CD4-positive, alpha-beta T cell treated with Interleukin-6 at 100 ng/mL for 8 hours (primary cell): ENCODE data around the gene IGLON5.

Experiments used
- DNase-seq: peaks from one replicate; pipeline ENCODE4 v3.0.0-alpha.2; 2020; ENCODE audit warnings: mixed read lengths, low spot score

Gene IGLON5

DNA sequence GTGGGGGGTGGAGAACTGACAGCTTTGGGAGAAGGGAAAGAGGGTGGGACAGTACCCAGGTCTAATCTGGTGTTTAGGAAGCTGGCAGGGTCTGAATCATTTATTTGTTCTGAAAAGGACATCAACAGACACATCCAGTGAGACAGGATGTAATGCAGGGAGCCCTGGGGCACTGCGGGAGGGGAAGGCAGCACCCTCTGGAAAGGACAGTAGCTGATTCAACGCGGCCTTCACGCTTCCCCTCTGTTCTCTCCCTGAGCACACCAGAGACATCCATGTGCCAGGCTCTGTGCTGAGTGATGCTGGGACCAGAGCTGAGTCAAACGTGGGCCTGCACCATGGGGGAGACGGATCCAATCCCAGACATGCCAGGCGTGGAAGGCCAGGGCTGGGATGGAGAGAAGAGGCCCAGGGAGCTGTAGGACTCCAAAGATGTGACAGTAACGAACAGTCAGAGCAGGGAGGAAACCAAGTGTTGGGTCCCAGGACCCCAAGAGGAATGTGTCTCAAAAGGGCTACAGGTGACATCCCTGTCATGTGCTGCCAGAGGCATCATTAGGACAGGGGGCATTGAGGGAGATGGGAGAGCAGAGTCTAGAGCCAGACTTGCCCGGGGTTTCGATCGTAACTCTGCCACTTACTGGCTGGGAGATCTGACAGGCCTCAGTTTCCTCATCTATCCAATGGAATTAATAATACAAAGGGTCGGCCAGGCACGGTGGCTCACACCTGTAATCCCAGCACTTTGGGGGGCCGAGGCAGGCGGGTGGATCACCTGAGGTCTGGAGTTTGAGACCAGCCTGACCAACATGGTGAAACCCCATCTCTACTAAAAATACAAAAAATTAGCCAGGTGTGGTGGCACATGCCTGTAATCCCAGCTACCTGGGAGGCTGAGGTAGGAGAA, 53.0 kb downstream of the IGLON5 start:
- DNase-seq = no peak

DNA sequence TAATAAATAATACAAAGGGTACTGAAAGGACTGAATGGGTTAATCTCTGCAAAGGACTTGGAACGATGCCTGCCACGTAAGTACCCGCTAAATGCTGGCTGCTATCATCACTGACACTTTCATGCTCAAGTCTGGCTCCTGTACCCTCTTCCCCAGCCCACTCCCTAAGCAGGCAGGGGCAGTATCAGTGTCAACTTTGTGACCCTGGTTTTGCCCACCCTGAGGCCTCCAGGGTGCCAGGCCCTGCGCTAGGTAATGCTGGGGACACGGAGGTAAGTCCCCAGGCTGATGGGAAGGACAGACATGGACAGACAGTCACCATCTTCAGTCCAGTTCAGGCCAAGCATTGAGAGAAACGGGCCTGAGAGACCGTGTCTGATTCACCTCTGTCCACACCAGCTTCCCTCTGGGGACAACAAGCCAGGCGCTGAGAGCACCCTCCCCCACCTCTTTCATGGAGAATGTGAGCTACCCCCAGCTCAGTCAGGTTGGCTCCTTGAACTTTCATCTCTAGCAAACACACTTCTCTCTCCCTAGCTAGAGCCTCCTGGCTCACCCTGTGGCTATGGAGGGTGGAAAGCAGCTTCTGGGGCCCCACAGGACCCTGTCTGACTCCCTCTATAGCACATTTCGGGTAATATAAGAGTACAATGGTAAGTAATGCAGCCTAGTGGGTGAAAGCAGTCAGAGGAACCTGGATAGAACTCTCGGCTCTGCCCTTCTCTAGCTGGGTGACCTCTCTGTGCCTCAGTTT, 53.9 kb downstream of the IGLON5 start:
- DNase-seq = no peak

DNA sequence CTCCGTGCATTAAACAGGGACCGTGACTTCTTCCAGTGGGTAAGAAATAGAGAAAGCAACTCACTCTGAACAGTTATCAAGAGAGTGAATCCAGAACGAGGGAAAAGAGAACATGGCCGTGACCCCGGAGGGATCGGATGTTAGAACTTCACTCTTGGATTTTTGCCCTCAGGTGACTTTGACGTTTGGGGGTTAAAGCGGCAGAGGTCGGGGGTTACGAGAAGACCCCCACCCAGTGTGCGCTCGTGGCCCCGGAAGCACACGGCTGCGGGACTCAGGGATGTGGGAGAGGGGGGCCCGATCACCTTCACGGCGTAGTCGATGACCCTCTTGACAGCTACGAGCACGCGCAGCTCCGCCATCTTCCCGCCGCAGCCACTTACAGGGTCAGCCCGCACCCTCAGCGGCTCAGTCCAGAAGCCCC, 54.5 kb downstream of the IGLON5 start, which contains the start of gene ETFB:
TSS of gene ETFB (minus strand) at position 424 of the 424 bp plus-strand sequence. CDS start at position 362, 62 bp downstream.
- no peak for DNase-seq

DNA sequence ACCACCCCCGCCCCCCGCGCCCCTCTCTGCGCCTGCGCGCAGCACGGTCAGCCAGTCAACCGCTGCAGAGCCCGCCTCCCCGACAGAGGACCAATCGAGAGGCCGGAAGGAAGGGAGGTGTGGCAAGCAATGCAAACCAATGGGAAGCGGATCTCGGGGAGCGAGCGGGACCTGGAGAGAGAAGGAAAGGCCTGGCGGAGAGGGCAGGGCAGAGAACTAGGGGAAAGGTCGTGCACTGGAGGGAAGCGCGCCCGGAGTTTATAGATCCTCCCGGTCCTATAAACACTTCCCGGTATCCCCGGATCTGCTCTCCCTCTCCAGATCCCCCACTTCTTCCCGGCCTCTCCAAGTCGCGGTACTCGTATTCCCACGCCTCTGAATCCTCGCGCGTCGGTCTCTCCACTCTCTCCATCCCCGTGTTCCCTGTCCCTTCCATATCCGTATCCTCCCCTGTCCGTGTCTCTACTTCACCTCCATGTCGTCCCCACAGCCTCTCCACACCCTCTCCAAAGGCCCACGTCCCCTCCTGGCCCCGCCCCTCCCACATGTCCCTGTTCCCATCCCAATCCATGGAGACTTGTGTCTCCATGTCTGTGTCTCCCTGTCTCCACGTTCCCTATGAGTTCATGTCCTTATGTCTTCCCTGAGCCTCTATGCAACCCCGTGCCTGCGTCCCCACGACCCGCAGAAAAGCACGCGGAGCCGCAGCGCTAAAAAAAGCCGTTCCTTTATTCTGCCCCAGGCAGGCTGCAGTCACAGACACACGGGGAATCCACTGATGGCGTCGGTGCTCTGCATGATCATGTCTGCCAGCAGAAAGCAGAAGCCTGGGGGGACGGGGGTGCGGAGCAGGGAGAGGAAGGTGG, 55.2 kb downstream of the IGLON5 start:
- DNase-seq = peak; percentile 96

DNA sequence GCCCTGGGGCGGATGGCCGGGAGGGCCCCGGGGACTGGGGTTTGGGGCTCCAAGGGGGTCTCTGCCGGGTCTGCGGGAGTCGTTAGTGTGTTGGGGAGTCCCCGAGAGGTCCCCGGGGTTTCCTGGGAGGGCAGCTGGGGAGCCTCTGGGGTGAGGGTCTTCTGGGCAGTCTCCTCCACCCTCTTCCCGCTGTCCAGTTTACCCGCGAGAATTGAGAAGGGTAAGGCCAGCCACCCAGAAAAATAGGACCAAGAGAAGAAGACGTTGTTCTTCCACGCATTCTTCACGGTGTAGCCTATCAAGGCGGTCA, 55.8 kb downstream of the IGLON5 start:
- DNase-seq = no peak

DNA sequence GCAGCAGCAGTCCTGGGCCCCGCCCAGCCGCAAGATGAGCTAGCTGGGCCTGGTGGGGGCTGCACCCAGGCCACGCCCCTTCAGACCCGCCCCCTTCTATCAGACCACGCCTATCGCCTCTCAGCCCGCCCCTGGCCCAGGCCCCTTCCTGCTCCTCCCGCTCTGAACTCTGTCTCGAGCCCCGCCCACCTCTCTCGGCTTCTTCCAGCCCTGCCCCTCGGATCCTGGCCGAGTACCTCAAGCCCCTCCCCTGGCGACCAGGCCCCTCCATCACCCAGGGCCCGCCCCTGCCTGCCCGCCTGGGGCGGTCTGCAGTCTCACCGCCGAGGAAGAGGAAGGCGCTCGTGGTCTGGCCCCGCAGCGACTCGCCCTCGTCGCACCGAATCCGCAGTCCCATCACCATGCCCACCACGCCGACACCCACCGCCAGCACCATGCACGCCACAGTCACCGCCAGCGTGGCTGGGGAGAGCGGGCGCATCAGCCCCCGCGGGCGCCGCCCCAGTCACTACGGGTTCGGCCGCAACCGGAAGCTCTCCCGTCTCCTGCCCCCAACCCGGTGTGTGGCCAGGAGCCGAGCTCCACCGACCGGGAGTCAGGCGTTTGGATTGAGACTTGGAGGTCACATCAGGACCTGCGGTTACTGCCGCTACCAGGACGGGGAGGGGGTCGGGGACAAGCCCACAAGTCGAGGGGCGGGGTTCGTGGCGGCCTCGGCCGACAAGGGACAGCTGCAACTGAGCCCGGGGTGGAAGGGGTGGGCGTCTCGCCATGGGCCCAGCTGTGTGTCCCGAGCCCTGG, 56.3 kb downstream of the IGLON5 start:
- DNase-seq = peak; percentile 97

DNA sequence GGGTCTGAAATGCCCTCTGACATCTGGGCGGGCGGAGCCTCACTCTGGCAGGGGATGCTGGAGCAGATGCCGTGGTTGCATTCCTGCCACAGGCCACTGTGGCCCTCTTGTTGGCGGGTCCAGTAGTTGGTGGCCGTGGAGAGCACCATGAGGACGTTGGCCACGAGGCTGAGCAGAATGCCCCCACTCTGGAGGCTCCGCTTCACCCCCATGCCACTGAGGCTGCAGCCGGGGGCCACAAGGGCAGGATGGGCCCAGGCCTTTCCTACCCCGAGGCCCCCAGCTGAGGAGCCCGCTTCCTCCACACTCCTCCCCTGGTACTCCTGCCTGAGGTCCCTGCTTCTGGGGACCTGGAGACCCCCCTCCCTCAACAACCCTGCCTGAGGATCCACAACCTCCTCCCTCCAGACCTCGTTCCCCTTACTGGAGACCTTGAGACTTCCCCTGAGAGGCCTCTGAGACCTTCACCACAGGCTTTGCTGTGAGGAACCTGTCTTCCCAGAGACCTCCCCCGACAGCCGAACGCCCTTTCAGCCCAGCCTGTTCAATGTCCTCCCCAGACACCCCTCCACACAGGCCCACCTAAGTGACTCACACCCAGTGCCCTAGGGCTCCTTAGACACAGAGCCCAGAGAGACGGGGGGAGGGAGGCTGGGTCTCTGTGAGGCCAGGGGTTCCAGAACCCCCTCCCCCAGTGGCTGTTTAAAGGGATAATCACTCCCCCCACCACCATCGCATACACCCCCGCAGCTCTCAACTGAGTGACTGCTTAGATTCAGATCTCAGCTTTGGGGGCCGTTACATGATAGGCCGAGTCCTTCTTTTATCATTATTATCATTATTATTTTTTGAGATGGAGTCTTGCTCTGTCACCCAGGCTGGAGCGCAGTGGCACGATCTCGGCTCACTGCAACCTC, 57.2 kb downstream of the IGLON5 start, which contains the start of gene CLDND2:
TSS of gene CLDND2 (minus strand) at position 638 of the 917 bp plus-strand sequence. CDS start at position 212, 426 bp downstream.
- no peak for DNase-seq

DNA sequence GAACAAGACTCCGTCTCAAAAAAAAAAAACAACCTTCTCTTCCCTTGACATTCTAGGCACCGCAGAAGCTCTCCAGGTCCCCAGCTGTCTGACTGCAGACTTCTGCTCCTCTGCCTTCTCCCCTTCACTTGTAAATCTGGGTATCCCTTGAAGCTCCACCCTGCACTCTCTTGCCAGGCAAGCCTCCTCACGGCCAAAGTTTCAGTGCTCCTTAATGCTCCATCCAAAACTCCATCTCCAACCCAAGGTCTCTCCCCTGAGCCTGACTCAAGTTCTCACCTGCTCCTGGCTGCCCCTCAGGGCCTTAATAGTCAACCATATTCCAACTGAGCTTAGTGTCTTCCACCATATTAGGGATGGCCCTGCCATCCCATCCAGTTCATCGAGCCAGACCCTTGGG, 58.8 kb downstream of the IGLON5 start:
- DNase-seq = no peak

DNA sequence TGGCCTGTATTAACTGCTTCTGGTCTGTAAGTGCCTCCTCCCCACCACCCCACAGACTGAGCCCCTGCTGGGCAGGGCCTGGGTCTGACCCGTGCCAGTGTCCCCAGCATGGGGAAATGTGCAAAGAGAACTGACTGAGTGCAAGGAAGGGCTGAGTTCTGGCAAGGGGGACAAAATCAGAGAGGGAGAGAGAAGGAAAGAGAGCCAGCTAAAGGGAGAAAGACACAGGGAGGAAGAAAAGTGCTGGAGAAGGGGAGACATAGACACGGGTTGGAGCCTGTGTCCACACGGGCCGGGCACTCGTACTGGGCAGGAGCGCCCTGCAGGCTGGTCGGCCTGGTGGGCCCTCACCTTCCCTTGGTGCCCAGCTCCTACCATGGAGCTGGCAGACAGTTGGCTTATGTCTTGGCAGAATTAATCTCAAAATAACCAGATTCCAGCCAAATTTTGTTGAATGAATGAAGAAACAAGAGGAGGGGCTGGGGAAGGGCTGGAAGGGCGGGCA, 59.8 kb downstream of the IGLON5 start:
- DNase-seq = no peak

DNA sequence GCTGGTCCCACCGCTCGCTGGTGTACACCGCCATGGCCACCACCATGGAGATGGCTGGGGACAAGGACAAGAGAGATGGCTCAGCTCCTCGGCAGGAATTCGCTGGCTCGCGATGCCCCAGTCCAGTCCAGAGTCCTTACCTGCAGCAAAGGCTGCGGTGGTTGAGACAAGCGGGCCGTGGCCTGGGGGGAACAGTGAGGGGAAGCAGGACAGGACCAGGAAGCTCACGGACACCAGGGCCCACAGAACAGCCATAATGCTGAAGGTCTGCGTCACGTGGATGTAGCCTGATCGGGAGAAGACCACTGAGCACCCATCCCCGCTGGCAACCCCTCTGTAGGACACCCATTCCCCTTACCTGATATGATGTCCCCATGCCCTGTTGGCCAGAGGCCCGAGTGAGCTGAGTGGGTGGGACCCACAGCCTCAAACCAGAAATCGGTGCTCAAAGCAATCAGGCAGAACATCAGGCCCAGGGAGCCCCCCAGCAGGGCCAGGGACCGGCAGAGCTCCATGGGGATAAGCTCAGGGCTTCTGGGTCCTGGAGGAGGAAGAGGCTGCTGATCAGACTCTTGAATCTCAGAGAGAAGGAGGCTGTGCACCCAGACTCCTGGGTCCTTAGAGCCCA, 60.7 kb downstream of the IGLON5 start:
- DNase-seq = no peak

DNA sequence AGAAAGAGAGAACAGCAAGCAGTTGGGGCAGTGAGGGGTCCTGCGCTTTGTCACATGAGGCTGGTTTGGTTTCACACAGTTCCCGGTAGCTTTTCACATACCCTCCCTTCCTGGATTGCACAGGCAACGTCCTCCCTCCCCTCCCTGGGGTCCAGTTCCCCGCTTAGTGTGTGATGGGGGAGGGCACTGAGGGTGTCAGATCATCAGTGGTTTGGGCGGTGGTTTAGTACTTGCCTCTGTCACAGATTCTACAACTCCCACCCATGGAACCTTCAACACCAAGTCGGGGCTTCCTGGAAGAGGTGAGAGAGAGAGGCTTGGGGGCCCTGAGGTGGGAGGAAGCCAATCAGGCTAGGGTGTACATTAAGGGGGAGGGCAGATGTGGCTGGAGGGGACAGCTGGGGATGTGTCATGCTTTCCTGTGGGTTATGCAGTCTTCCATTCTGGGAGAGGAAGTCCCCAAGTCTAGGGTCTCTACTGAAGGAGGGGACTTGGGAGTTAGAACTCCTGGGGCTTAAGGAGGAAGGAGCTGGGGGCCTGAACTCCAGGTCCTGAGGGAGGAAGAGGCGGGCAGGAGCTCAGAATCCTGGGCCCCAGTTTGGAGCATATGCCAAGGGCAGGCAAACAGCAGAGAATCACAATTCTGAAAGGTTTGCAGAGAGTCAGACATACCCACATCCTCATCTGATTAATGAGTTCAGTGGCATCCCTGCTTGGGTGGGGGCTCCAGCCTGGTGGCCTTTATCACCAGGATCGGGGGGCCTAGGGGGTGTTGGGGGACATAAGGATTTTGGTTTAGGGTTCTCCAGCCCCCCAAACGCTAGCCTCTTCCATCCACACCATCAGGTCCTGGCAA, 61.4 kb downstream of the IGLON5 start, which contains the start of gene NKG7:
TSS of gene NKG7 (minus strand) at position 6 of the 856 bp plus-strand sequence. CDS start 119 bp downstream, outside the sequence.
- DNase-seq = peak; percentile 75

DNA sequence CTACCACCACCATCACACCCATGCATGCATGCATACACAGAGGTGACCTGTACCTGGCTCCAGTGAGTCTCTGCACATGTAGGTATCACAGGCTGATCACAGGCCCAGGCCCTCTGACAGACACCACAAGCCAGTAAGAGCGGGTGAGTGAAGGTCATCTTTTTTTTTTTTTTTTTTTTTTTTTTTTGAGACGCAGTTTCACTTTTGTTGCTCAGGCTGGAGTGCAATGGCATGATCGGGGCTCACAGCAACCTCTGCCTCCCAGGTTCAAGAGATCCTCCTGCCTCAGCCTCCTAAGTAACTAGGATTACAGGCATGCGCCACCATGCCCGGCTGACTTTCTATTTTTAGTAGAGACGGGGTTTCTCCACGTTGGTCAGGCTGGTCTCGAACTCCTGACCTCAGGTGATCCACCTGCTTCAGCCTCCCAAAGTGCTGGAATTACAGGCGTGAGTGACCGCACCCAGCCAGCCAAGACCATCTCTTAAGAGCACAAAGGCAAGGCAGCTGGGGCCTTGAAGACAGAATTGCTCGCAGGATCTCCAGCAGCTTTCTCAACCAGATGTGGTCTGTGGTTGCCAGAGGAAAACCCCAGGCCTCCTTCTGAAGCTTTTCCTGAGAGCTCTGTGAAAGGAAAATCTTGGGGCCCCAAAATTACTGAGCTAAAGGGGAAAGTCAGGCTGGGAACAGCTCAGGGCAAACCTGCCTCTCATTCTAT, 64.2 kb downstream of the IGLON5 start:
- DNase-seq = peak; percentile 30

DNA sequence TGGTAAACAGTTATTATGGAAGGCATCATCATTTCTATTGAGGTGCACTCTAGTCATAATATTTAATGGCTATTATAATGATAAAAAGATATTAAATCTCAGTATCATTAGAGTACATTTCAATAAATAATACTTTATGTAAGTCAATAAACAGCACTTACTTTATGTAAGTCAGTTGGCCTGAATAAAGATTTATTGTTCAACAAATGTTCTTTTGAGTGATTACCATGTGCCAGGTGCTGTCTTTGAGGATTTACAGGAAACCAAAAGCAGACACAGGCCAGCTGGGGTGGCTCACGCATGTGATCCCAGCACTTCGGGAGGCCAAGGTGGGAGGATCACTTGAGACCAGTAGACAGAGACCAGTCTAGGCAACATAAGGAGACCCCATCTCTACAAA, 66.0 kb downstream of the IGLON5 start:
- no peak for DNase-seq

DNA sequence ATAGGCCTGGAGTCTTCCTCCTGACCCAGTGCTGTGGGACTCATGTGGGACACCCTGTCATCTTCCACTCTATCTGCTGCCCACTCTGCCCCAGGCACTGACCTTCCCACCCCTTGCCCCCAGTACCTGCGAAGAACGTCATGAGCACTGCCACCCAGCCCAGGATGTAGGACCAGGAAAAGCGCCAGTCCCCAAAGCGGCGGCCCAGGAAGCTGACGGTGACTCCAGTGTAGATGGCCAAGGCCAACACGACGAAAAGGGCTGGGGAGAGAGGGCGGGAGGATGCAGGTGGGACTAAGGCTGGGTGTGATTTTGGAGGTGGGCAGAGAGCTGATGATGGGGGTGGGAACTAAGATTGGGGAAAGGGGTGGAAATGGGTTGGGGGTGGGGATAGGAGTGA, 68.9 kb downstream of the IGLON5 start:
- DNase-seq = no peak
